Keratinocyte (primary cell): ENCODE data around the gene WFS1. TPM values are rescaled to one million over a fixed set of nuclear protein-coding genes. Genes with fewer than 3 reads are reported as not detected.

ENCODE experiments used
- DNase-seq: peaks from one replicate; pipeline ENCODE4 v3.0.0-alpha.2; 2011; ENCODE audit warnings: low read depth, missing footprints, low spot score
- FAIRE-seq: peaks from 2 replicates; lab custom pipeline; 2011; peaks lifted over from hg19 to GRCh38; lab: Jason Lieb, UNC
- H2AFZ ChIP-seq: 2 replicates; pipeline ENCODE4 v1.6.0; 2012; ENCODE audit warnings: low read length, control low read depth, inconsistent platforms; ENCODE audit not compliant: control insufficient read depth
- H3K27ac ChIP-seq: 2 replicates; pipeline ENCODE4 v1.5.1; 2011; ENCODE audit warnings: low read length; ENCODE audit not compliant: control insufficient read depth, insufficient read depth
- H3K27me3 ChIP-seq: 3 replicates; pipeline ENCODE4 v1.6.0; 2011; ENCODE audit warnings: low read length; ENCODE audit not compliant: control insufficient read depth, insufficient read depth; ENCODE audit errors: extremely low read depth
- H3K36me3 ChIP-seq, 2 experiments: 2 replicates in 1 of 2; 3 replicates in 1 of 2; pipeline ENCODE4 v1.5.1; 2011; ENCODE audit warnings: low read length in 2 of 2, mild to moderate bottlenecking in 1 of 2; ENCODE audit not compliant: control insufficient read depth in 2 of 2, insufficient read depth in 2 of 2; ENCODE audit errors: extremely low read depth in 1 of 2
- H3K4me1 ChIP-seq: 3 replicates; pipeline ENCODE4 v1.5.1; 2011; ENCODE audit warnings: low read length; ENCODE audit not compliant: control insufficient read depth, insufficient read depth; ENCODE audit errors: extremely low read depth
- H3K4me2 ChIP-seq: 3 replicates; pipeline ENCODE4 v1.6.0; 2011; ENCODE audit warnings: low read depth, low read length; ENCODE audit not compliant: control insufficient read depth, insufficient read depth; ENCODE audit errors: extremely low read depth
- H3K4me3 ChIP-seq, 3 experiments: fragments of 200-600 bp in 1 of 3; sonication (generic) in 1 of 3; 2 replicates in 2 of 3; 3 replicates in 1 of 3; pipeline ENCODE4 v1.5.1; 2011 to 2016; ENCODE audit warnings: low read length in 3 of 3, mild to moderate bottlenecking in 3 of 3, control low read depth in 2 of 3, inconsistent platforms in 1 of 3, low read depth in 1 of 3, mixed read lengths in 1 of 3, mixed run types in 1 of 3, moderate library complexity in 1 of 3; ENCODE audit not compliant: control insufficient read depth in 2 of 3, insufficient read depth in 2 of 3; ENCODE audit errors: extremely low read depth in 1 of 3
- H3K79me2 ChIP-seq: 2 replicates; pipeline ENCODE4 v1.6.0; 2012; ENCODE audit warnings: low read length; ENCODE audit not compliant: control insufficient read depth, insufficient read depth
- H3K9ac ChIP-seq: 3 replicates; pipeline ENCODE4 v1.6.0; 2011; ENCODE audit warnings: low read length; ENCODE audit not compliant: control insufficient read depth, insufficient read depth; ENCODE audit errors: extremely low read depth
- H3K9me1 ChIP-seq: 3 replicates; pipeline ENCODE4 v1.6.0; 2011; ENCODE audit warnings: low read length; ENCODE audit not compliant: control insufficient read depth, insufficient read depth; ENCODE audit errors: extremely low read depth
- H3K9me3 ChIP-seq: 2 replicates; pipeline ENCODE4 v1.5.1; 2012; ENCODE audit warnings: low read depth, low read length; ENCODE audit not compliant: control insufficient read depth
- H4K20me1 ChIP-seq: 3 replicates; pipeline ENCODE4 v1.6.0; 2011; ENCODE audit warnings: low read length; ENCODE audit not compliant: control insufficient read depth, insufficient read depth; ENCODE audit errors: extremely low read depth
- EZH2 ChIP-seq: IDR thresholded peaks from one replicate; pipeline ENCODE4 v1.6.1; 2012; ENCODE audit warnings: inconsistent platforms, mild to moderate bottlenecking, low read length, moderate library complexity
- dilution Hi-C: fragments of 300-500 bp; cut with MboI; formaldehyde crosslinking; loops from one replicate; pipeline ENCODE4 v1.7.0; 2020; ENCODE audit warnings: low sequenced_read_pairs; ENCODE audit not compliant: extremely low pct_ligation_motif_present
- polyA plus RNA-seq, 5 experiments: library from polyadenylated mRNA; depleted of rRNA in 3 of 5; stranded (reverse) in 3 of 5; stranded (forward) in 1 of 5; unstranded in 1 of 5; fragments of >200 nt; gene quantifications; 1 replicate in 1 of 5; 2 replicates in 3 of 5; 3 replicates in 1 of 5; pipeline versions ENCODE4 v1.2.1 to v1.2.3, GENCODE V29; 2011 to 2012; ENCODE audit warnings: missing spikeins in 2 of 5, low read depth in 1 of 5, low replicate concordance in 1 of 5
- TF ChIP-seq, protein P1 (sequence below), 3 experiments: IDR thresholded peaks in 1 of 3; conservative IDR thresholded peaks in 1 of 3; optimal IDR thresholded peaks in 1 of 3; 2 replicates in 2 of 3; 3 replicates in 1 of 3; pipeline versions ENCODE3 to v1.5.1; 2011; ENCODE audit warnings: low read length in 3 of 3, mild to moderate bottlenecking in 3 of 3, moderate library complexity in 2 of 3, control low read depth in 1 of 3, inconsistent platforms in 1 of 3; ENCODE audit not compliant: insufficient read depth in 2 of 3; ENCODE audit errors: extremely low read depth in 1 of 3

Gene WFS1
- polyA plus RNA-seq, 1 donor (not counting 4 experiments of a cell fraction or from before 2014, with no cell fraction given), result 7.0 TPM

GRCh38 chr4:6287017-6287788 lies 17.6 kb downstream of the WFS1 start:
- Histone ChIP-seq H3K4me1 (no peaks in the 10 kb centered on the region), H4K20me1 (no peaks in the 10 kb centered on the region), H3K36me3 (peaks cover 0 to 10% of the 10 kb centered on the region in 2 experiments), H3K79me2 (no peaks in the 10 kb centered on the region), H3K9me1 (peaks cover 3% of the 10 kb centered on the region), H2AFZ (no peak overlapping the region), H3K9me3 (no peaks in the 10 kb centered on the region), H3K4me2 (no peak overlapping the region), H3K4me3 (no peak overlapping the region), H3K27ac (no peak overlapping the region), H3K27me3 (no peaks in the 10 kb centered on the region), H3K9ac (no peak overlapping the region)
- TF ChIP-seq, protein P1, sequence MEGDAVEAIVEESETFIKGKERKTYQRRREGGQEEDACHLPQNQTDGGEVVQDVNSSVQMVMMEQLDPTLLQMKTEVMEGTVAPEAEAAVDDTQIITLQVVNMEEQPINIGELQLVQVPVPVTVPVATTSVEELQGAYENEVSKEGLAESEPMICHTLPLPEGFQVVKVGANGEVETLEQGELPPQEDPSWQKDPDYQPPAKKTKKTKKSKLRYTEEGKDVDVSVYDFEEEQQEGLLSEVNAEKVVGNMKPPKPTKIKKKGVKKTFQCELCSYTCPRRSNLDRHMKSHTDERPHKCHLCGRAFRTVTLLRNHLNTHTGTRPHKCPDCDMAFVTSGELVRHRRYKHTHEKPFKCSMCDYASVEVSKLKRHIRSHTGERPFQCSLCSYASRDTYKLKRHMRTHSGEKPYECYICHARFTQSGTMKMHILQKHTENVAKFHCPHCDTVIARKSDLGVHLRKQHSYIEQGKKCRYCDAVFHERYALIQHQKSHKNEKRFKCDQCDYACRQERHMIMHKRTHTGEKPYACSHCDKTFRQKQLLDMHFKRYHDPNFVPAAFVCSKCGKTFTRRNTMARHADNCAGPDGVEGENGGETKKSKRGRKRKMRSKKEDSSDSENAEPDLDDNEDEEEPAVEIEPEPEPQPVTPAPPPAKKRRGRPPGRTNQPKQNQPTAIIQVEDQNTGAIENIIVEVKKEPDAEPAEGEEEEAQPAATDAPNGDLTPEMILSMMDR (optimal IDR thresholded peaks at IDR 0.05 in 1 of 3, IDR thresholded peaks at IDR 0.05 in 1 of 3, conservative IDR thresholded peaks at IDR 0.05 in 1 of 3; ENCODE audit: extremely low read depth in 1 of 3, insufficient read depth in 2 of 3, low read length in 3 of 3), result no peak
- TF ChIP-seq EZH2, result no peak
- FAIRE-seq (no peak), DNase-seq (no peak)
- dilution Hi-C loops, result no loop called here

- dilution Hi-C loops, result no loop called here
- Histone ChIP-seq H3K9ac (no peak overlapping the region), H3K9me1 (no peaks in the 10 kb centered on the region), H3K36me3 (peaks cover 0 to 10% of the 10 kb centered on the region in 2 experiments), H3K4me3 (no peak overlapping the region), H3K79me2 (no peaks in the 10 kb centered on the region), H2AFZ (no peak overlapping the region), H3K9me3 (no peaks in the 10 kb centered on the region), H4K20me1 (no peaks in the 10 kb centered on the region), H3K27ac (no peak overlapping the region), H3K27me3 (no peaks in the 10 kb centered on the region), H3K4me1 (no peaks in the 10 kb centered on the region), H3K4me2 (no peak overlapping the region)
- TF ChIP-seq, protein P1 (optimal IDR thresholded peaks at IDR 0.05 in 1 of 3, IDR thresholded peaks at IDR 0.05 in 1 of 3, conservative IDR thresholded peaks at IDR 0.05 in 1 of 3; ENCODE audit: extremely low read depth in 1 of 3, insufficient read depth in 2 of 3, low read length in 3 of 3), result no peak
- no peak for TF ChIP-seq EZH2
- FAIRE-seq (no peak), DNase-seq (no peak)
Observed at GRCh38 chr4:6288342-6288741, 18.7 kb downstream of the WFS1 start.
